Astrocyte (in vitro differentiated cells and primary cell): ENCODE data around the gene MOK.

Experiments used
- EZH2 ChIP-seq: IDR thresholded peaks from 2 replicates; pipeline ENCODE4 v1.6.1; 2012; ENCODE audit warnings: mild to moderate bottlenecking, low read length, inconsistent platforms; ENCODE audit not compliant: insufficient read depth
- TF ChIP-seq, protein P1 (sequence below): IDR thresholded peaks from 2 replicates; pipeline ENCODE4 v1.5.1; 2011; ENCODE audit warnings: low read depth, mild to moderate bottlenecking, inconsistent platforms, low read length, moderate library complexity; ENCODE audit not compliant: insufficient read depth

- TF ChIP-seq, protein P1, sequence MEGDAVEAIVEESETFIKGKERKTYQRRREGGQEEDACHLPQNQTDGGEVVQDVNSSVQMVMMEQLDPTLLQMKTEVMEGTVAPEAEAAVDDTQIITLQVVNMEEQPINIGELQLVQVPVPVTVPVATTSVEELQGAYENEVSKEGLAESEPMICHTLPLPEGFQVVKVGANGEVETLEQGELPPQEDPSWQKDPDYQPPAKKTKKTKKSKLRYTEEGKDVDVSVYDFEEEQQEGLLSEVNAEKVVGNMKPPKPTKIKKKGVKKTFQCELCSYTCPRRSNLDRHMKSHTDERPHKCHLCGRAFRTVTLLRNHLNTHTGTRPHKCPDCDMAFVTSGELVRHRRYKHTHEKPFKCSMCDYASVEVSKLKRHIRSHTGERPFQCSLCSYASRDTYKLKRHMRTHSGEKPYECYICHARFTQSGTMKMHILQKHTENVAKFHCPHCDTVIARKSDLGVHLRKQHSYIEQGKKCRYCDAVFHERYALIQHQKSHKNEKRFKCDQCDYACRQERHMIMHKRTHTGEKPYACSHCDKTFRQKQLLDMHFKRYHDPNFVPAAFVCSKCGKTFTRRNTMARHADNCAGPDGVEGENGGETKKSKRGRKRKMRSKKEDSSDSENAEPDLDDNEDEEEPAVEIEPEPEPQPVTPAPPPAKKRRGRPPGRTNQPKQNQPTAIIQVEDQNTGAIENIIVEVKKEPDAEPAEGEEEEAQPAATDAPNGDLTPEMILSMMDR = no peak
- no peak for TF ChIP-seq EZH2
These were observed 47.2 kb upstream of the MOK start for GRCh38 chr14:102352213-102352612.
